RWPE1 (cell line): ENCODE measurements around the gene FAM222A.
A peak's percentile ranks its signal among the peaks of the same experiment; 100 is the strongest.

Experiments
- CTCF ChIA-PET: fragments of 350-600 bp; sonication (Branson Sonifier 250); formaldehyde crosslinking; extraction: SDS; loops from one replicate; lab custom pipeline; 2021; lab: Yijun Ruan, JAX
- POLR2A ChIA-PET: fragments of 400-600 bp; formaldehyde crosslinking; extraction: SDS; loops from one replicate; lab custom pipeline; 2020; ENCODE audit warnings: antibody characterized with exemption; ENCODE audit not compliant: low non-redundant PET; lab: Yijun Ruan, JAX
- DNase-seq: peaks from one replicate; pipeline ENCODE4 v3.0.0; 2012; ENCODE audit warnings: low spot score
- H3K27ac ChIP-seq: fragments of 450-650 bp; 2 replicates; pipeline ENCODE4 v1.5.1; 2017
- TF ChIP-seq, protein P1 (sequence below): fragments of 450-650 bp; conservative IDR thresholded peaks from 2 replicates; pipeline ENCODE4 v1.5.1; 2017; ENCODE audit warnings: low read depth, mild to moderate bottlenecking

The FAM222A gene

DNA sequence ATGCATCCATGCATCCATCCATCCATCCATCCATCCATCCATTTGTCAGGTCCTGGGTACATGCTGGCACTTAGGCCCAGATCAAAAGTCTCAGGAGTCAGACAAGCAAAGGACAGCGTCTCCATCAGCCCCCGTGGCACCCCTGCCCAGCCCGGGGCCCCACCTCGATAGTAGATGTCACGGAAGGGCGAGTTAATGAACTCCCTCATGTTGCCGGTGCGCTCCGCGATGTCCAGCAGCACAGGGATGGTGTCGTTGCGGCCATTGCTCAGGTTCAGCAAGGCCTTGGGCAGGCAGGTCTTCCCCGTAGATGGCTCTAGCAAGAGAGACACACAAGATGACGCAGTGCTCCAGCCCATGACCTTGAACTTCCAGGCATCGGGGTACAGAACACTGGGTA, 89.2 kb downstream of the FAM222A start:
- TF ChIP-seq, protein P1, sequence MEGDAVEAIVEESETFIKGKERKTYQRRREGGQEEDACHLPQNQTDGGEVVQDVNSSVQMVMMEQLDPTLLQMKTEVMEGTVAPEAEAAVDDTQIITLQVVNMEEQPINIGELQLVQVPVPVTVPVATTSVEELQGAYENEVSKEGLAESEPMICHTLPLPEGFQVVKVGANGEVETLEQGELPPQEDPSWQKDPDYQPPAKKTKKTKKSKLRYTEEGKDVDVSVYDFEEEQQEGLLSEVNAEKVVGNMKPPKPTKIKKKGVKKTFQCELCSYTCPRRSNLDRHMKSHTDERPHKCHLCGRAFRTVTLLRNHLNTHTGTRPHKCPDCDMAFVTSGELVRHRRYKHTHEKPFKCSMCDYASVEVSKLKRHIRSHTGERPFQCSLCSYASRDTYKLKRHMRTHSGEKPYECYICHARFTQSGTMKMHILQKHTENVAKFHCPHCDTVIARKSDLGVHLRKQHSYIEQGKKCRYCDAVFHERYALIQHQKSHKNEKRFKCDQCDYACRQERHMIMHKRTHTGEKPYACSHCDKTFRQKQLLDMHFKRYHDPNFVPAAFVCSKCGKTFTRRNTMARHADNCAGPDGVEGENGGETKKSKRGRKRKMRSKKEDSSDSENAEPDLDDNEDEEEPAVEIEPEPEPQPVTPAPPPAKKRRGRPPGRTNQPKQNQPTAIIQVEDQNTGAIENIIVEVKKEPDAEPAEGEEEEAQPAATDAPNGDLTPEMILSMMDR: no peak
- POLR2A ChIA-PET: no interaction called here
- H3K27ac ChIP-seq: no peak overlapping the region
- no peak for DNase-seq
- CTCF ChIA-PET: interaction anchor here (1.0 kb wide), 1 partner anchor 43 kb away, joined by 3 read pairs; no protein-coding TSS in a partner anchor

DNA sequence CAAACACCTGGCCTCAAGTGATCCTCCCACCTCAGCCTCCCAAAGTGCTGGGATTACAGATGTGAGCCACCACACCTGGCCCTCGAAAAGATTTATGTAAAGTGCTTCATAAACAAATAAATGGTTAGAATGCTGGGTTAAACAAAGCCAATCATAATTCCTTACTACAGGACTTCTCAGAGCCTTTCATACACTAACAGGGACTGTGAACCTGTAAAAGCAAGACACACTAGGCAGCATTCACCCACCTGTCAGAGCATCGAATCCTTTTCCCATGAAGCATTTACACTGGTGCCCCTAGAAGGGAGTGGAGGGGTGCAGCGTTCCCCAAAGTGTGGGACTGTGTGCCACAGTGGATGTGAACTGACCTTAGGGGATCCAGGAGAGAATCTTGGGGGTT, 90.1 kb downstream of the FAM222A start:
- POLR2A ChIA-PET: no interaction called here
- CTCF ChIA-PET: interaction anchor here (1.1 to 5.9 kb wide), 2 partner anchors 41 to 77 kb away, joined by 4 to 61 read pairs; no protein-coding TSS in a partner anchor
- DNase-seq: no peak
- H3K27ac ChIP-seq: no peak overlapping the region
- TF ChIP-seq, protein P1: no peak

GRCh38 chr12:109804820-109805761, 91.5 kb downstream of the FAM222A start:
- TF ChIP-seq, protein P1: peak; percentile 94
- POLR2A ChIA-PET: no interaction called here
- CTCF ChIA-PET: interaction anchor here (0.6 to 5.9 kb wide), 13 partner anchors 12 to 147 kb away, joined by 3 to 61 read pairs (median 4); no protein-coding TSS in a partner anchor
- peak; percentile 82 for DNase-seq
- no peak overlapping the region for H3K27ac ChIP-seq

DNA sequence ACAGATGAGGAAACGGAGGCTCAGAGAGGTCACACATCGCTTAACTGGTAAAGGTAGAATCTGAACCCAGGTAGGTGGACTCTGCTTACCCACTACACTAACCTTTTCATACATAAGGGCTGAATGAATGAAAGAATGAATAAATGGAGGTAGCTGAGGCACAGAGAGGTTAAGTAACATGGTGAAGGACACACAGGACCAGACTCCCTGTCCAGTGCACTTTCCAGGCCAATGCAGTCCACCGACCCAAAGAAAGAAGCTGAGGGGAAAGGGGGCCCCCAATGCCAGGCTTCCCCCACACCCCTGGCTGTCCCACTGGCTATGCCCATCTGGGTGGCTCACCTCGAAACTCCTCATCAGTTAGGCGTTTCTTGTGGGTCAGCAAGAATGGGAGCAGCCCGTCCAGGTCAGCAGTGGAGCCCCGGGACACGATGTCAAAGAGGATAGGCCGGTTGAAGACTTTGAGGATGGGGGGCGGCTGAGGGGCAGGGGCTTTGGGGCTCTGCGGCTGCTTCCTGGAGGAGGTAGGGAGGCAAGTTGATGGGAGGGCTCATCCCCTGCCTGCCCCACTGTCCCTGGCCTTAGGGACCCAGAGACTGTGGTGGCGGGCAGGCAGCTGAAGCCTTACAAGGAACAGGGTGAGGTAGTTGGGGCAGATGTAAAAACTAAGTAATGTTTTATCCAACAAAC, 94.5 kb downstream of the FAM222A start:
- POLR2A ChIA-PET: no interaction called here
- H3K27ac ChIP-seq: no peak overlapping the region
- DNase-seq: no peak
- CTCF ChIA-PET: interaction anchor here (0.6 to 5.9 kb wide), 2 partner anchors 37 to 448 kb away, joined by 3 to 61 read pairs; no protein-coding TSS in a partner anchor
- TF ChIP-seq, protein P1: no peak

DNA sequence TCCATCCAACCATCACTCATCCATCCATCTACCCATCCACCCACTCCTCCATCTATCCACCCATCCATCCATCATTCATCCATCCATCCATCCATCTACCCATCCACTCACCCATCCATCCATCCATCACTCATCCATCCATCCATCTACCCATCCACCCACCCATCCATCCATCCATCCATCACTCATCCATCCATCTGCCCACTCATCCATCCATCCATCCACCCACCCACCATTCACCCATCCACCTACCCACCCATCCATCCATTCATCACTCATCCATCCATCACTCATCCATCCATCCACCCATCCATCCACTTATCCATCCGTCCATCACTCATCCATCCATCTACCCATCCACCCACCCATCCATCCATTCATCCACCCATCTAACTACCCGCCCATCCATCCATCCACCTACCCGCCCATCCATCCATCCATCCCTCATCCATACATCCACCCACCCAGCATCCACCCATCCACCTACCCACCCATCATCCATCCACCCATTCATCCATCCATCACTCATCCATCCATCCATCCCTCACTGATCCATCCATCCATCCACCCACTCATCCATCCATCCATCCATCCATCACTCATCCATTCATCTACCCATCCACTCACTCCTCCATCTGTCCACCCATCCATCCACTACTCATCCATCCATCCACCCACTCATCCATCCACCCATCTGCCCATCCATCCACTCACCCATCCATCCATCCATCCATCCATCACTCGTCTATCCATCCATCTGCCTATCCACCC, 95.4 kb downstream of the FAM222A start:
- CTCF ChIA-PET: interaction anchor here (0.6 to 5.9 kb wide), 3 partner anchors 36 to 447 kb away, joined by 3 to 61 read pairs (median 3); no protein-coding TSS in a partner anchor
- H3K27ac ChIP-seq: no peak overlapping the region
- TF ChIP-seq, protein P1: no peak
- POLR2A ChIA-PET: no interaction called here
- DNase-seq: no peak
